ENCODE results near the gene TMEM74B.
"Not testable (repeated sequence)": the region's sequence is repeated elsewhere in the genome, so short reads cannot be mapped to it uniquely, and the experiment has no call there.

The TMEM74B gene

GRCh38 chr20:1177680-1178079 lies 7.1 kb downstream of the TMEM74B start:
- no peak for DNase-seq

DNA sequence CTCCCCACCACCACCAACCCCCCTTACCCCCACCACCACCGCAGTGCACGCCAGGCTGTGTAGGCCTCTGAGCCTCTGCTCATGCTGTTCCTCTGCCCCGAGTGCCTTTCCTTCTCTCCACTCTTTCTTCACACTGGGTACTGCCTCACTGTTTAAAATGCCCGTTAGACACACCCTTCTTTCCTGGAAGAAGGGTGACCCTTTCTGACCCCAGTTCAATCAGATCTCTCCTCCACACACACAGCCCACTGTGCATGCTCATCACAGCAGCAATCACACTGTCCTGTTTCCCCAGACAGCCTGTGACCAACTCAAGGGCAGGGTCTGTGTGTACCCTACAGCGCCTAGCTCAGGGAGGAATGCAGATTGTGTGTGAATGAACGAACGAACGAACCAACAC lies 10.0 kb downstream of the TMEM74B start:
- DNase-seq: no peak

DNA sequence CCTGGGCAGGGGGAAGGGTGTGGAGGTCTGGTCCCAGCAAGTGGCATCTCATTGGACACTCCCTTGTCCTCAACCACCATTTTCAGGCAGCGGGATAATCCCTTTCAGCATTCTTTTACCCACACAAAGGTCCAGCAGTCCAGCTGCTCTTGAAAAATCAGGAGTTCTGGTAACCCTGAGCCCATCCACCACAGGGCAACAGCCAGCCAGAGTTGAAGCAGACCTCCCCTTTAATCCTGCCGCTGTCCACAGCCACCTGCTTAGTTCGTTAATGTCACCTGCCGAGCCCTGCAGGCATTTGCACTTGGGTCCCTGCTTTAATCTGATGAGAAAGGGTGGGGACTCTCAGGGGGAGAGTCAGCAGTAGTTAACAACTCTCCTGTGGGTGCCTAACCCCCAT lies 11.1 kb downstream of the TMEM74B start:
- DNase-seq: no peak

- no peak for DNase-seq
These were observed 13.2 kb downstream of the TMEM74B start for GRCh38 chr20:1171461-1172093.

GRCh38 chr20:1169224-1169623 lies 15.6 kb downstream of the TMEM74B start:
- no peak for DNase-seq

- no peak for DNase-seq
These were observed 17.6 kb downstream of the TMEM74B start for GRCh38 chr20:1166948-1167720.

GRCh38 chr20:1165941-1166340 lies 18.8 kb downstream of the TMEM74B start:
- no peak for DNase-seq

DNA sequence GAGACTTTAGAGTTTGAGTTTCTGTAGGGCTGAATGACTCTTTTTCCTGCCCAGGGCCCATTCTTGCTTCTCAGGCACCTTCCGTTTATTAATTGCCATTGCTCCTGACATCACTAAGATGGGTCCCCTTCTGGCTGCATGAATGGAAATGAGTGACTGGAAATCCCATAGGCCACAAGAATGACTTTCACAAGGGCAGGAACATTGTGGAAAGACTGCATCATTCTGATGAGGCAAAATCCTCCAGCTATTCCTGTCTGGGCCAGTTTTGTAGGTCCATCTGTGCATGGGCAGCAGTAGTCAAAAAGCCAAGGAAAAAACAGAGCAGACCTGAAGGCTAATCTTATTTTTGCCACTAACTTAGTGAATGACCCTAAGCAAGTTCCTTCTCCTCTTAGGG lies 19.3 kb downstream of the TMEM74B start:
- no peak for DNase-seq

GRCh38 chr20:1164871-1165270 lies 19.9 kb downstream of the TMEM74B start:
- DNase-seq: no peak

DNA sequence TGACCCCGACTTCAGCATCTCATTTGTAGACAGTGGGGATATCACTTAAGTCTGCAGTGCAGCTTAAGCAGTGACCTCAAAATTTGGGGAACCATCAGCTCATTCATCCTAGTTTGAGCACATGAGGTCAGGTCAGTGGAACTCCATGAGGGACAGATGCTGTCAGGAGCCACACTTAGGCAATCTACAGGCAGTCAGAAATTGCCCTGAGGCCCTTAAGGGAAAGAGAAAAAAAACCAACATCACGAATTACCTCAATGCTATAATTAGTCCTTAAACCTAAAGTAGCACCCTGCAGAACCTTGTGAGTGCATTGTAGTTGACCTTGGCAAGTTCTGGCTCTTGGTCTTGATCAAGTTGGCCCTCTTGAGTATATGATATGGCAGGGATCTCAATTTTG lies 21.1 kb downstream of the TMEM74B start:
- no peak for DNase-seq

DNA sequence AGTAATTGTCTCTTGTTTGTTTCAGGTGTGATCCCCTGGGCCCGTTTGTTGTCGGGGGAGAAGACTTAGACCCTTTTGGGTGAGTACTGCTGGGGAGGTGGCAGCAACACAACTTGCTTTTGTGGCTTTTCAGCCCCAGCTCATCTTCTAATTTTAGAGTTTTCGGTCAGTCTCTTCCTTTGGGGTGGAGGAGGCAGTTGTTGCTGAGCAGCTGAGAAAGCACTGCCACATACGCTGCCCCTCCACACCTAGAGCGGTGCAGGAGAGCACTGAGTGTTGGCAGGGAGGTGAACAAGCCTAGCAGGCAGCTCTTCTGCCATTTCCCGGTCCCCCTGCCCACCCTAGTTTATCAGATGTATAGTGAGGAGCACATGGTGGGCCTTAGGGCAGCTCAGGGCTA lies 21.7 kb downstream of the TMEM74B start:
- no peak for DNase-seq

DNA sequence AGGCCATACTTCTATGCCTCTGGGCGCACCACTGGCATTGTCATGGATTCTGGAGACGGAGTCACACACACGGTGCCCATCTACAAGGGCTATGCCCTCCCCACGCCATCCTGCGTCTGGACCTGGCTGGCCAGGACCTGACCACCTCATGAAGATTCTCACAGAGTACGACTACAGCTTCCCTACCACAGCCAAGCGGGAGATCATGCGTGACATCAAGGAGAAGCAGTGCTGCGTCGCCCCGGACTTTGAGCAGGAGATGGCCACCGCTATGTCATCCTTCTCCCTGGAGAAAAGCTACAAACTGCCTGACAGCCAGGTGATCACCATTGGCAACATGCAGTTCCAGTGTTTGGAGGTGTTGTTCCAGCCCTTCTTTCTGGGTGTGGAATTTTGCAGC lies 23.8 kb downstream of the TMEM74B start:
- no peak for DNase-seq

GRCh38 chr20:1160496-1160895 lies 24.3 kb downstream of the TMEM74B start:
- no peak for DNase-seq

DNA sequence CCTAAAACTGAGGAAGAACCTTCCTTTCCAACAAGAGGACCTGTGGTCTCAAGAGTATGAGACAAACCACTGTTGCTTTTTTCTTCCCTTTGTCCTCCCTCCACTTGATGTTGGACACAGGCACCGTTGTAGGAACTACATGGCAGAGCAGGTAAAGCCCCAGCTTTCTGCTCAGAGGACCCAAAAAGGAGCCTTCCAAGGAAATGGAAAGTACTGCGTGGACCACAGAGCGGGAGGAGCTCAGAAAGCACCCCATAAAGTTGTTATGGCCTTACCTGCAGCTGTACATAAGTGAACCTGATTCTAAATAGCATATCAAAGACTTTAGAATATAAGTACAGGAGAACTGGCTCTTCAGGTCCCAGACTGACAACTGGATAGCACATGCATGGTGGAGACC lies 29.4 kb downstream of the TMEM74B start:
- no peak for DNase-seq

- no peak for DNase-seq
These were observed 30.1 kb downstream of the TMEM74B start for GRCh38 chr20:1154691-1155090.

GRCh38 chr20:1154226-1154625 lies 30.6 kb downstream of the TMEM74B start:
- no peak for DNase-seq

GRCh38 chr20:1150968-1151367 lies 33.8 kb downstream of the TMEM74B start:
- DNase-seq: no peak

GRCh38 chr20:1150218-1150617 lies 34.6 kb downstream of the TMEM74B start:
- DNase-seq: peak in 1 of 2 experiments; percentile 5

GRCh38 chr20:1149812-1150211 lies 35.0 kb downstream of the TMEM74B start:
- not testable (repeated sequence) for DNase-seq

GRCh38 chr20:1146957-1147356 lies 37.8 kb downstream of the TMEM74B start:
- DNase-seq: no peak

DNA sequence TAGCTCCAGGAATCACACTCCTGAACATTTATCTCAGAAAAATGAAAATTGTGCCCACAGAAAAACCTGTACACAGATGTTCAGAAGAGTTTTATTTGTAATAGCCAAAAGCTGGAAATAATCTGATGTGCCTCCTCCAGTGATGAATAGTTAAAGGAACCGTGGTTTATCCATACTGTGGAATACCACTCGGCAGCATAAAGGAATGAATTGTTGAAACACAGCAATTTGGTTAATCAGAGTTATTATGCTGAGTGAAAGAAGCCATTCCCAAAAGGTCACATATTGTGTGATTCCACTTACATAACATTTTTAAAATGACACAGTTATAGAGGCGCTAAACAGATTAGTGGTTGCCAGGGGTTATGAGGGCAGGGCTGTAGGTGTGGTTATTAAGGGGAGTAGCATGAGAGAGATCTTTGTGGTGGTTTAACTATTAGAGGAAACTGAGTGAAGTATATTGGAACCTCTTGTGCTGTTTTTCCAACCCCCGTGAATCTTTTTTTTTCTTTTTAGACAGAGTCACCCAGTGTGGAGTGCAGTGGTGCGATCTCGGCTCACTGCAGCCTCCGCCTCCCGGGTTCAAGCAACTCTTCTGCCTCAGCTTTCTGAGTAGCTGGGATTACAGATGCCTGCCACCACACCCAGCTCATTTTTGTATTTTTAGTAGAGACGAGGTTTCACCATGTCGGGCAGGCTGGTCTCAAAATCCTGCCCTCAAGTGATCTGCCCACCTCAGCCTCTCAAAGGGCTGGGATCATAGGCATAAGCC lies 40.2 kb downstream of the TMEM74B start:
- DNase-seq: no peak

DNA sequence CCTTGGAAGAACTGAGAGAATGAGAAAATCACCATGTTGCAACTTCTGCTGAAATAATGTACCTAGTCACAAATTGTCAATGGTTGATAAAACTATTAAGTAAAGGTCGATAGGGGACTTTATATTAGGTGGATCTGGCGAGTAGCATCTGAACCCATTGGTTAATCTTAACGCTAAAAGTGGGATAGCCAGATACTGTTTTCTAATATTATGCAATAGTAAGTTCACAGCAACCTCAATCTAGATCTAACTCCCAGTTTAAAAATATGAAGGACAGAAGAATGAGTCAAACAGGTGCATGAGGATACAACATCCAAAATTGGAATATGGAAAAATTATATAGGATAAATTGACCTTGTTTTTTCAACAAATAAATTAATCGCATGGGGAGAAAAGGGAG lies 47.5 kb downstream of the TMEM74B start:
- no peak for DNase-seq

DNA sequence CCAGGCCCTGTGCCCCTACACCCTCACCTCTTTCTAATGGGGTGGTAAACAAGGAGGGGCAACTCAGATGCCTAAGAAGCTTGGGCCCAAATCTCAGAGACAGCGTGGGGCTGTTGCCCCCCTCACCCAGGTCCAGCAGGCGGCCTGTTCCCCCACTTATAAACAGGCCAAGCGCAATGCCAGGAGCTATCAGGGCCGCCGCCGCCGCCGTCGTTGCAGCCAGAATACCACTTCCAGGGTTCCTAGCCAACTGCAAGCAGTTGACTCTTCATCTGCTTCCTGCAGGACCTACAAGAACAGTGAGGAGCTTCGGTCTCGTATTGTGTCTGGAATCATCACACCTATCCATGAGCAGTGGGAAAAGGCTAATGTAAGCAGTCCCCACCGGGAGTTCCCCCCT lies 49.9 kb downstream of the TMEM74B start:
- DNase-seq: no peak

GRCh38 chr20:1134355-1134754 lies 50.4 kb downstream of the TMEM74B start:
- DNase-seq: no peak
